Measurements from ENCODE around the gene DSP. TPM values are rescaled to one million over a fixed set of nuclear protein-coding genes. Genes with fewer than 3 reads are reported as not detected.

DSP gene
- total RNA-seq, 4 donors from 2014 or later, result 3.5 to 6.0 (median 4.7) TPM

GRCh38 chr6:7550433-7550801 lies 8.9 kb downstream of the DSP start:
- Histone ChIP-seq H3K9me3 (no peaks in the 10 kb centered on the region), H3K27me3 (peaks cover 0 to 33% of the 10 kb centered on the region in 2 donors), H3K27ac (no peak overlapping the region), H3K4me3 (no peak overlapping the region), H3K36me3 (no peaks in the 10 kb centered on the region), H3K4me1 (no peaks in the 10 kb centered on the region)
- DNase-seq (ENCODE audit: low spot score in 2 of 2), result no peak
- WGBS, 2 donors, result 87 to 91% methylated on average over 2 of the region's 2 CpGs
- TF ChIP-seq EP300 (IDR thresholded peaks at IDR 0.05) (no peak), CTCF (IDR thresholded peaks at IDR 0.05) (no peak), POLR2A (IDR thresholded peaks at IDR 0.05) (no peak)

GRCh38 chr6:7554533-7555275 lies 13.2 kb downstream of the DSP start:
- Histone ChIP-seq H3K36me3 (no peaks in the 10 kb centered on the region), H3K27me3 (peaks cover 0 to 3% of the 10 kb centered on the region in 2 donors), H3K4me1 (no peaks in the 10 kb centered on the region), H3K27ac (no peak overlapping the region), H3K4me3 (no peak overlapping the region), H3K9me3 (no peaks in the 10 kb centered on the region)
- WGBS, 2 donors, result 74 to 75% methylated on average over 6 of the region's 6 CpGs
- DNase-seq (ENCODE audit: low spot score in 2 of 2), result no peak
- no peak for TF ChIP-seq POLR2A (IDR thresholded peaks at IDR 0.05)
- TF ChIP-seq CTCF (IDR thresholded peaks at IDR 0.05), result no peak
- TF ChIP-seq EP300 (IDR thresholded peaks at IDR 0.05), result no peak

DNA sequence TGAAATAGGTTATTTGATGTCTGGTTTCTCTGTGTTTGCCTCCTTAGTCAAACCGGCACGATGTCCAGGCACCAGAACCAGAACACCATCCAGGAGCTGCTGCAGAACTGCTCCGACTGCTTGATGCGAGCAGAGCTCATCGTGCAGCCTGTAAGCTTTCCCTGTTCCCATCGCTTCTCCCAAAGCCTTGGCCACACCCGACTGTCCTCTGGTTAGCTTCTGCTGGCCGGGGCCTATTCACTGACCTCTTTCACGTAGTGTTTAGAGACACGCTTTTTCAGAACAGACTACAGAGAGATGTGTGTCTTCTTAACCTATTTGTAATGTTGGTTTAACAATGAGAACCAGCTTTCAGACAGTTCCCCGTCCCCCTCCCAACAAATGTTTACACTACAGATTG lies 14.2 kb downstream of the DSP start:
- 71 to 77% methylated on average over 11 of the region's 11 CpGs for WGBS, 2 donors
- no peaks in the 10 kb centered on the region for H3K36me3 ChIP-seq
- peaks cover 0 to 6% of the 10 kb centered on the region in 2 donors for H3K27me3 ChIP-seq
- H3K4me1 ChIP-seq, result no peaks in the 10 kb centered on the region
- no peak for DNase-seq (ENCODE audit: low spot score in 2 of 2)
- H3K9me3 ChIP-seq, result no peaks in the 10 kb centered on the region
- H3K27ac ChIP-seq, result no peak overlapping the region
- H3K4me3 ChIP-seq, result no peak overlapping the region
- TF ChIP-seq EP300 (IDR thresholded peaks at IDR 0.05) (no peak), CTCF (IDR thresholded peaks at IDR 0.05) (no peak), POLR2A (IDR thresholded peaks at IDR 0.05) (no peak)

GRCh38 chr6:7556394-7557106 lies 15.1 kb downstream of the DSP start:
- WGBS, 2 donors, result 90 to 92% methylated on average over 12 of the region's 12 CpGs
- no peaks in the 10 kb centered on the region for H3K9me3 ChIP-seq
- H3K4me3 ChIP-seq, result no peak overlapping the region
- peaks cover 0 to 6% of the 10 kb centered on the region in 2 donors for H3K27me3 ChIP-seq
- TF ChIP-seq EP300 (IDR thresholded peaks at IDR 0.05), result no peak
- no peak for TF ChIP-seq CTCF (IDR thresholded peaks at IDR 0.05)
- TF ChIP-seq POLR2A (IDR thresholded peaks at IDR 0.05), result no peak
- H3K4me1 ChIP-seq, result no peaks in the 10 kb centered on the region
- H3K27ac ChIP-seq, result no peak overlapping the region
- H3K36me3 ChIP-seq, result no peaks in the 10 kb centered on the region
- DNase-seq (ENCODE audit: low spot score in 2 of 2), result no peak

DNA sequence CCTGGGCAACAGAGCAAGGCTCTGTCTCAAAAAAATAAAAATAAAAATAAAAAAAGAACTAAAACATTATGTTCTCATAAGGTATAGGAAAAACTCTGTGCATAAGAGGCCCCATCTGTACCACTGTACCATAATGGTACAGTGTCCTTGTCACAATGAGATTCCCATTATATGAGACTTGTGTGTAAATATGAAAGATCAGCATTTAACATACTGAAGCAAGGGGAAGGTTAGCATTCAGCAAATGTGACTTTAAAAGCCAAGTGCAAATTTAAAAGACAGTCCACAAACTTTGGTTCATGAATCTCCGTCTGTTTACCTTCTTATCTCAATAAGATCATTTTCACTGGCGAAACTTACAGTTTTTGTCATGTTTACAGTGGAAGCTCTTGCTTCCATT lies 16.2 kb downstream of the DSP start:
- WGBS, 2 donors, result 89% methylated on average over 2 of the region's 2 CpGs
- no peaks in the 10 kb centered on the region for H3K4me1 ChIP-seq
- no peak for DNase-seq (ENCODE audit: low spot score in 2 of 2)

More for the DNA sequence above, 16.2 kb downstream of the DSP start:
- TF ChIP-seq EP300 (IDR thresholded peaks at IDR 0.05), result no peak
- TF ChIP-seq CTCF (IDR thresholded peaks at IDR 0.05), result no peak
- no peak for TF ChIP-seq POLR2A (IDR thresholded peaks at IDR 0.05)
- Histone ChIP-seq H3K36me3 (no peaks in the 10 kb centered on the region), H3K4me3 (no peak overlapping the region), H3K27ac (no peak overlapping the region), H3K27me3 (peaks cover 0 to 6% of the 10 kb centered on the region in 2 donors), H3K9me3 (no peaks in the 10 kb centered on the region)

All from tibial nerve (tissue), 4 donors.